Neutrophil (primary cell): Measurements from ENCODE around the gene CACNA1D.

Experiments used
- H3K27ac ChIP-seq: fragments of 200-600 bp; sonication (generic); 2 replicates; pipeline ENCODE4 v1.5.1; 2016; ENCODE audit warnings: mild to moderate bottlenecking, moderate library complexity
- H3K27me3 ChIP-seq: fragments of 200-600 bp; sonication (generic); 2 replicates; pipeline ENCODE4 v1.6.0; 2016; ENCODE audit warnings: mild to moderate bottlenecking
- H3K36me3 ChIP-seq: fragments of 200-600 bp; sonication (generic); 2 replicates; pipeline ENCODE4 v1.5.1; 2017
- H3K4me1 ChIP-seq, 2 experiments: fragments of 200-600 bp in 1 of 2; sonication (generic) in 1 of 2; 1 replicate in 1 of 2; 2 replicates in 1 of 2; pipeline versions ENCODE4 v1.5.1 to v1.6.1; 2013 to 2016; ENCODE audit warnings: low read depth in 1 of 2, low read length in 1 of 2, mild to moderate bottlenecking in 1 of 2, moderate library complexity in 1 of 2; ENCODE audit not compliant: control insufficient read depth in 1 of 2, insufficient read depth in 1 of 2
- H3K4me3 ChIP-seq, 2 experiments: fragments of 200-600 bp in 1 of 2; sonication (generic) in 1 of 2; 1 replicate in 1 of 2; 2 replicates in 1 of 2; pipeline ENCODE4 v1.5.1; 2013 to 2016; ENCODE audit warnings: low read depth in 1 of 2, low read length in 1 of 2, mild to moderate bottlenecking in 1 of 2, moderate library complexity in 1 of 2
- H3K9me3 ChIP-seq: fragments of 200-600 bp; sonication (generic); 2 replicates; pipeline ENCODE4 v1.5.1; 2016
- TF ChIP-seq, protein P1 (sequence below): fragments of 200-600 bp; sonication (generic); IDR thresholded peaks from 2 replicates; pipeline ENCODE4 v1.5.1; 2016; ENCODE audit warnings: antibody characterized with exemption

Gene CACNA1D

DNA sequence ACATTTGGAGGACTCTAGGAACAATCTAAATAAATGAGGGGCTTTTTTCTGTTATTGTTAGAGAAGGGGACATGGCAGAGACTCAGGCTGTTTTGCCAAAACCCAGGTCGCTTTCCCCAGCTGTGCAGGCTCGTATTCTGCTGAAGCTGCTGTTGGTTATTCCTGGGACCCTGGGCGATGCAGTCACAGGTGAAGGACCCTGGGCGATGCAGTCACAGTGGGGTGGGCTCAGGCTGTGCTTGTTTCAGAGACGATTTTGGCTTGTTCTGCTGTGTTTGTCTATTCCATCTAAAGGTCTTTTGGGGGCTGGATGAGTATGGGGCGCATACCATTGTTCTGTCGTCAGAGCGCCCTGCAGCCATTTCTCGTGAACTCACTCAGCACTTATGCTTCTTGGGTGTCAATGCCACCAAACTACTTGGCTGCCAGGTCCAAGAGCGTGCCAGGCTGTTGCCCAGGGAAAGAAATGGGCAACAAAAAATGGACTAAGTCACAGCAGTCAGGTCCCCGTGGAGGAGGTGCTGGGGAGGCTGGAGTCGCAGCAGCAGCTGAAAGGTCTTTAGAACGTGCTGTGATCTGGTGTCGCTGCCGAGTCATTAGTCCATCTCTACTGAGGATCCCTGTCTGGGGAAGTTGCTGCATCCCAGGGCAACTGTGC lies 200.4 kb downstream of the CACNA1D start:
- Histone ChIP-seq H3K4me3 (no peak overlapping the region), H3K27ac (no peak overlapping the region), H3K36me3 (no peaks in the 10 kb centered on the region), H3K4me1 (peaks cover 41 to 50% of the 10 kb centered on the region in 2 experiments), H3K9me3 (no peaks in the 10 kb centered on the region), H3K27me3 (peaks cover 34% of the 10 kb centered on the region)
- TF ChIP-seq, protein P1, sequence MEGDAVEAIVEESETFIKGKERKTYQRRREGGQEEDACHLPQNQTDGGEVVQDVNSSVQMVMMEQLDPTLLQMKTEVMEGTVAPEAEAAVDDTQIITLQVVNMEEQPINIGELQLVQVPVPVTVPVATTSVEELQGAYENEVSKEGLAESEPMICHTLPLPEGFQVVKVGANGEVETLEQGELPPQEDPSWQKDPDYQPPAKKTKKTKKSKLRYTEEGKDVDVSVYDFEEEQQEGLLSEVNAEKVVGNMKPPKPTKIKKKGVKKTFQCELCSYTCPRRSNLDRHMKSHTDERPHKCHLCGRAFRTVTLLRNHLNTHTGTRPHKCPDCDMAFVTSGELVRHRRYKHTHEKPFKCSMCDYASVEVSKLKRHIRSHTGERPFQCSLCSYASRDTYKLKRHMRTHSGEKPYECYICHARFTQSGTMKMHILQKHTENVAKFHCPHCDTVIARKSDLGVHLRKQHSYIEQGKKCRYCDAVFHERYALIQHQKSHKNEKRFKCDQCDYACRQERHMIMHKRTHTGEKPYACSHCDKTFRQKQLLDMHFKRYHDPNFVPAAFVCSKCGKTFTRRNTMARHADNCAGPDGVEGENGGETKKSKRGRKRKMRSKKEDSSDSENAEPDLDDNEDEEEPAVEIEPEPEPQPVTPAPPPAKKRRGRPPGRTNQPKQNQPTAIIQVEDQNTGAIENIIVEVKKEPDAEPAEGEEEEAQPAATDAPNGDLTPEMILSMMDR, result no peak

- Histone ChIP-seq H3K9me3 (no peaks in the 10 kb centered on the region), H3K4me1 (peaks cover 45 to 55% of the 10 kb centered on the region in 2 experiments), H3K4me3 (no peak overlapping the region), H3K36me3 (no peaks in the 10 kb centered on the region), H3K27ac (no peak overlapping the region), H3K27me3 (peaks cover 31% of the 10 kb centered on the region)
- TF ChIP-seq, protein P1, result no peak
Measured at GRCh38 chr3:53695324-53695690, 200.9 kb downstream of the CACNA1D start.

- TF ChIP-seq, protein P1, result no peak
- H3K27ac ChIP-seq, result peak overlapping the region; percentile 83
- H3K4me3 ChIP-seq, result no peak overlapping the region
Measured at GRCh38 chr3:53696401-53697172, 202.2 kb downstream of the CACNA1D start.

DNA sequence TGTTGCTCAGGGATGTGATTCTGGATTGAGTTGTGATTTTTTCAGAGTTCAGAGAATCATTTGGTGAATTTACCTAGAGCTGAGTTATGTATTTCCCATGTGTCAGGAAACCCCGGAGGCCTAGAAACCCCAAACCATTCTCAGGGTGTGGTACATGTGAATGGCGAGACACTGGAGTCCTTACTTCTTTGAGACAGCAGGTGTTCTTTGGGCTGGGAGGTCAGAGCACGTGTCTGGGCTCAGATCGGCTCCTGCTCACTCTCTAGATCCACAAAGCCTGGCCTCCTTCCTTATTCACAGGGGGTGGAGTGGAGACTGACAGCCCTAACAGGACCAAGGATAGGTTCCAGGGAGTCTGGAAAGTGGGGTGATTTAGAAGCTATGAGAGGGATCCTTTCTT lies 206.0 kb downstream of the CACNA1D start:
- no peak overlapping the region for H3K4me3 ChIP-seq
- H3K4me1 ChIP-seq, result peaks cover 90 to 97% of the 10 kb centered on the region in 2 experiments
- no peaks in the 10 kb centered on the region for H3K36me3 ChIP-seq
- TF ChIP-seq, protein P1, result no peak
- no peaks in the 10 kb centered on the region for H3K27me3 ChIP-seq
- peak overlapping the region; percentile 87 for H3K27ac ChIP-seq
- H3K9me3 ChIP-seq, result no peaks in the 10 kb centered on the region

More at GRCh38 chr3:53696401-53697172, 202.2 kb downstream of the CACNA1D start:
- Histone ChIP-seq H3K9me3 (no peaks in the 10 kb centered on the region), H3K36me3 (no peaks in the 10 kb centered on the region), H3K4me1 (peaks cover 58 to 68% of the 10 kb centered on the region in 2 experiments), H3K27me3 (peaks cover 25% of the 10 kb centered on the region)

DNA sequence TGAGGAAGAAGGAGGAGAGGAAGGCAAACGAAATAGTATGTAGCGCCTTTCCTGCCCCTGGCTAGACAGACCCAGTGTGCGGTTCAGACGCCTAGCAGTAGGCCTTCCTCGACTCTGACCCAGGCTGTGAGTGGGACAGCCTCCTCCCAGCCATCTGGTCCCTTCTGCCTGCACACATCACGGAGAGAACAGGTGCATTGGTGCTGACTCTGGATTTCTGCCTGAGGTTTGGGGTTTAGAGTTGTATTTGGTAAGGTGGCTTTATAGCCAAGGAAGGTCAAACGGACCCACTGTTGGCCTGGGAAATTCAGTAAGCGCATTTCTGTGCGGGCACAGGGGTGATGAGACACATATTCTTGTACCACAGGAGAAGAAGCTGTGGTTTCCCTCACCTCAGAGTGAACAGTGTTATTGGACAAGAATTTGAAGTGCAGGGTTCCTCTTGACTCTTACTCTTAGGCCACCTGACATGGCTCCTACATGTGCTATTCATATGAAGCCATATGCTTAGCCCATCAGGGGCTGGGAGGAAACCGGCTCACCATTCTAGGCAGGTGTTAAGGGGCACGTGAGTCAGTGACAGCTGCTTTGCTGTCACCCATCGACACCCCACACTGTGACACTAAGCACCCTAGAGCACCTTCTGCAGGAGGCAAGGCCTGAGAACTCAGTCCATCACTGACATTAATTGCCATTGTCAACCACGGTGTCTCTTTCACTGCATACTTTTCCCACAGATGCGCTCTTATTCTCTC lies 208.5 kb downstream of the CACNA1D start:
- Histone ChIP-seq H3K4me3 (peak overlapping the region; percentile 6 to 31), H3K27ac (peak overlapping the region; percentile 87), H3K27me3 (no peaks in the 10 kb centered on the region), H3K4me1 (peaks cover 99 to 100% of the 10 kb centered on the region in 2 experiments), H3K9me3 (no peaks in the 10 kb centered on the region), H3K36me3 (no peaks in the 10 kb centered on the region)
- TF ChIP-seq, protein P1, result no peak
